GM20000 (cell line): ENCODE results near the gene CFL1.

Experiments used
- DNase-seq: peaks from one replicate; pipeline ENCODE4 v3.0.0; 2012; ENCODE audit warnings: low spot score
- TF ChIP-seq, protein P1 (sequence below): IDR thresholded peaks from 2 replicates; pipeline ENCODE4 v1.5.1; 2012; ENCODE audit warnings: mild to moderate bottlenecking, control low read depth; ENCODE audit errors: extremely low read depth, missing control alignments

The CFL1 gene

DNA sequence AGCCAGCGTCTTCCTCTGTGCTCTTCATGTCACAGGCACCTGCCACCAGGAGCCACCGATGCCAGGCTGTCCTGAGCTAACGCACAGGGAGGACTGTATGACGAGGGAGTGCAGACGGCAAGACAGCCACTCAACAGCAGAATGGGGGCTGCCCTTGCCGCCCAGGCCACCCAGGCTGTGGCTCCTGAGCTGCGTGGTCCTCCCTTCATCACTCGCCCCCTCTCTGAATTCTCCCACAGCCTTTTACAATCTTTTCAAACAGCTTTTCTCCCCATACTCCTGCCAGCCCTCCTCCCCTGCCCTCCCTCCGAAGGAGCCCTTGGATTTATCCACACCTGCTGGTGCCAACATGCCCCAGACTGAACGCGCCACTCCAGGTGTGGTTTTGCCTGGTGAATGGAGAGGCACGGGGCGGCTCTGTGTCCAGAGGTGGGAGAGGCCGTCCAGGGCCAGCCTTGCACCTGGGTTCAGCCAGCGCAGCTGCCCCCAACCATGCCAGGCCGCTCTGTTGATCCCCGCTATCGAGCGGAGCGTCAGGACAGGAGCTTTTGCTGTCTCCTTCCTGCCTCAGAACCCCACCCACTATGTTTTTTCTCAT is 49.1 kb downstream of the CFL1 start:
- TF ChIP-seq, protein P1, sequence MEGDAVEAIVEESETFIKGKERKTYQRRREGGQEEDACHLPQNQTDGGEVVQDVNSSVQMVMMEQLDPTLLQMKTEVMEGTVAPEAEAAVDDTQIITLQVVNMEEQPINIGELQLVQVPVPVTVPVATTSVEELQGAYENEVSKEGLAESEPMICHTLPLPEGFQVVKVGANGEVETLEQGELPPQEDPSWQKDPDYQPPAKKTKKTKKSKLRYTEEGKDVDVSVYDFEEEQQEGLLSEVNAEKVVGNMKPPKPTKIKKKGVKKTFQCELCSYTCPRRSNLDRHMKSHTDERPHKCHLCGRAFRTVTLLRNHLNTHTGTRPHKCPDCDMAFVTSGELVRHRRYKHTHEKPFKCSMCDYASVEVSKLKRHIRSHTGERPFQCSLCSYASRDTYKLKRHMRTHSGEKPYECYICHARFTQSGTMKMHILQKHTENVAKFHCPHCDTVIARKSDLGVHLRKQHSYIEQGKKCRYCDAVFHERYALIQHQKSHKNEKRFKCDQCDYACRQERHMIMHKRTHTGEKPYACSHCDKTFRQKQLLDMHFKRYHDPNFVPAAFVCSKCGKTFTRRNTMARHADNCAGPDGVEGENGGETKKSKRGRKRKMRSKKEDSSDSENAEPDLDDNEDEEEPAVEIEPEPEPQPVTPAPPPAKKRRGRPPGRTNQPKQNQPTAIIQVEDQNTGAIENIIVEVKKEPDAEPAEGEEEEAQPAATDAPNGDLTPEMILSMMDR: no peak
- DNase-seq: no peak

DNA sequence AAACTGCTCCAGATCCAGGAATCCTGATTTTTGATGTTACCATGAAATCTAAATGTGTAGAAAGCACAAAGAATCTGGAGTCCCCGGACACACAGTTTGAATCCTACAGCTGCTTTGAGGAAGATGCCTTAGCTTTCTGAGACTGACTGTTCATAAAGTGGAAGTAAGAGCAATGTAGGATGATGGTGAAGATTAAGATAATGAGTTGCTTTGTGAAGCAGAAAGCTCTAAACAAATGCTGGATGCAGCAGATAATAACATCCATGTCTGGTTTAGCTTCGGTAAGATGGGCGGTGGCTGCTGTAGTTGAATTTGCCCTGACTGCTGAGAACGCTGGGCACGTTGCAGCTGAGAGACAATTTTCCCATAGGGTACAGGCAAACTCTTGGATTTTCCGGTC is 51.0 kb downstream of the CFL1 start:
- TF ChIP-seq, protein P1: no peak
- DNase-seq: no peak
